Progenitor cell of endocrine pancreas (in vitro differentiated cells): ENCODE results near the gene TMEM98. TPM values are rescaled to one million over a fixed set of nuclear protein-coding genes. Genes with fewer than 3 reads are reported as not detected.
"Not testable (repeated sequence)": the region's sequence is repeated elsewhere in the genome, so short reads cannot be mapped to it uniquely, and the experiment has no call there.

Experiments
- DNase-seq: peaks from one replicate; pipeline ENCODE4 v3.0.0; 2021; ENCODE audit warnings: low spot score; ENCODE audit not compliant: unreplicated experiment
- H3K27ac Mint-ChIP-seq: 2 replicates; pipeline ENCODE4 v1.8.0; 2021; ENCODE audit warnings: mild to moderate bottlenecking, moderate library complexity, mixed read lengths
- H3K27me3 Mint-ChIP-seq: 2 replicates; pipeline ENCODE4 v1.8.0; 2021; ENCODE audit warnings: mixed read lengths
- H3K36me3 Mint-ChIP-seq: 2 replicates; pipeline ENCODE4 v1.8.0; 2022; ENCODE audit warnings: mixed read lengths; ENCODE audit not compliant: insufficient read depth
- H3K4me1 Mint-ChIP-seq: 2 replicates; pipeline ENCODE4 v1.8.0; 2021; ENCODE audit warnings: low read depth, mixed read lengths
- H3K4me3 Mint-ChIP-seq: 2 replicates; pipeline ENCODE4 v1.8.0; 2021; ENCODE audit warnings: low read depth, mild to moderate bottlenecking, moderate library complexity, mixed read lengths
- H3K9me3 Mint-ChIP-seq: 2 replicates; pipeline ENCODE4 v1.8.0; 2021; ENCODE audit warnings: low read depth, mixed read lengths
- CTCF ChIP-seq: fragments of 200-600 bp; sonication (generic); IDR thresholded peaks from one replicate; pipeline ENCODE4 v1.5.0; 2021; ENCODE audit warnings: antibody characterized with exemption, mild to moderate bottlenecking; ENCODE audit not compliant: unreplicated experiment
- total RNA-seq: library from RNA; stranded (reverse); gene quantifications from 2 replicates; pipeline ENCODE4 v1.2.1, GENCODE V29; 2021

Gene TMEM98
- total RNA-seq, 1 donor from 2014 or later = 181 TPM

GRCh38 chr17:32916134-32916533, 11.8 kb upstream of the TMEM98 start:
- Mint-ChIP-seq H3K4me3 (no peak overlapping the region), H3K27ac (no peak overlapping the region), H3K9me3 (no peaks in the 10 kb centered on the region), H3K4me1 (peaks cover 8% of the 10 kb centered on the region), H3K36me3 (no peaks in the 10 kb centered on the region), H3K27me3 (no peaks in the 10 kb centered on the region)
- no peak for TF ChIP-seq CTCF
- no peak for DNase-seq

GRCh38 chr17:32917081-32917480, 10.9 kb upstream of the TMEM98 start:
- H3K4me3 Mint-ChIP-seq = no peak overlapping the region
- peaks cover 5% of the 10 kb centered on the region for H3K4me1 Mint-ChIP-seq
- TF ChIP-seq CTCF = no peak

GRCh38 chr17:32917842-32918241, 10.1 kb upstream of the TMEM98 start:
- Mint-ChIP-seq H3K36me3 (no peaks in the 10 kb centered on the region), H3K9me3 (no peaks in the 10 kb centered on the region), H3K4me3 (no peak overlapping the region), H3K27me3 (no peaks in the 10 kb centered on the region), H3K27ac (no peak overlapping the region), H3K4me1 (peaks cover 2% of the 10 kb centered on the region)
- DNase-seq = no peak
- TF ChIP-seq CTCF = no peak

More at GRCh38 chr17:32917081-32917480, 10.9 kb upstream of the TMEM98 start:
- H3K27me3 Mint-ChIP-seq = no peaks in the 10 kb centered on the region
- DNase-seq = no peak
- H3K9me3 Mint-ChIP-seq = no peaks in the 10 kb centered on the region
- no peak overlapping the region for H3K27ac Mint-ChIP-seq
- no peaks in the 10 kb centered on the region for H3K36me3 Mint-ChIP-seq

- not testable (repeated sequence) for H3K36me3 Mint-ChIP-seq, H3K4me1 Mint-ChIP-seq, DNase-seq, H3K9me3 Mint-ChIP-seq, H3K4me3 Mint-ChIP-seq, H3K27me3 Mint-ChIP-seq, H3K27ac Mint-ChIP-seq
These were observed 8.1 kb upstream of the TMEM98 start for GRCh38 chr17:32919876-32920275.

GRCh38 chr17:32920293-32920692, 7.7 kb upstream of the TMEM98 start:
- no peaks in the 10 kb centered on the region for H3K27me3 Mint-ChIP-seq
- H3K27ac Mint-ChIP-seq = no peak overlapping the region
- H3K9me3 Mint-ChIP-seq = no peaks in the 10 kb centered on the region
- no peaks in the 10 kb centered on the region for H3K4me1 Mint-ChIP-seq
- no peak for TF ChIP-seq CTCF
- no peak overlapping the region for H3K4me3 Mint-ChIP-seq
- no peak for DNase-seq
- no peaks in the 10 kb centered on the region for H3K36me3 Mint-ChIP-seq

- Mint-ChIP-seq H3K36me3 (no peaks in the 10 kb centered on the region), H3K9me3 (no peaks in the 10 kb centered on the region), H3K4me3 (no peak overlapping the region), H3K4me1 (no peaks in the 10 kb centered on the region), H3K27ac (no peak overlapping the region), H3K27me3 (no peaks in the 10 kb centered on the region)
- TF ChIP-seq CTCF = no peak
- DNase-seq = no peak
These were observed 6.9 kb upstream of the TMEM98 start for GRCh38 chr17:32921017-32921416.

GRCh38 chr17:32923905-32924304, 4.0 kb upstream of the TMEM98 start:
- not testable (repeated sequence) for H3K4me3 Mint-ChIP-seq, H3K4me1 Mint-ChIP-seq, DNase-seq, H3K9me3 Mint-ChIP-seq, H3K36me3 Mint-ChIP-seq, H3K27me3 Mint-ChIP-seq, H3K27ac Mint-ChIP-seq
